Airway epithelial cell (primary cell): ENCODE results near the gene GLO1. TPM values are rescaled to one million over a fixed set of nuclear protein-coding genes. Genes with fewer than 3 reads are reported as not detected.

ENCODE experiments used
- total RNA-seq: library from RNA; depleted of rRNA; stranded (reverse); fragments of >200 nt; gene quantifications from 2 replicates; pipeline ENCODE4 v1.2.3, GENCODE V29; 2015

The GLO1 gene
- total RNA-seq: 157 and 187 TPM in 2 replicates

GRCh38 chr6:38702558-38703397 is at the start of gene GLO1:
GLO1 (minus strand) TSS chr6:38703145; CDS start chr6:38703054, 91 bp downstream.

GRCh38 chr6:38715016-38715689 is 12.2 kb upstream of the GLO1 start, which contains the start of gene DNAH8:
DNAH8 (plus strand) TSS chr6:38715311; CDS start chr6:38722810, 7,499 bp downstream.

GRCh38 chr6:38639498-38640215 is 63.3 kb downstream of the GLO1 start, which contains the start of gene BTBD9:
BTBD9 (minus strand) TSS chr6:38639929.

Other genes starting within 250 kb of the GLO1 start
- 3.7 and 4.5 TPM in 2 replicates for gene BTBD9, start 63.2 kb downstream of the GLO1 start, total RNA-seq
- gene DNAH8, start 12.2 kb upstream of the GLO1 start, total RNA-seq: not detected in 2 replicates